Transverse colon (tissue), 4 donors: Measurements from ENCODE around the gene TDRD9.

Experiments used
- CTCF ChIP-seq, 5 experiments: fragments of 200-600 bp in 3 of 5; fragments of 450-650 bp in 2 of 5; sonication (generic) in 3 of 5; IDR thresholded peaks; 1 replicate in 2 of 5; 2 replicates in 3 of 5; pipeline ENCODE4 v1.5.1; 2016 to 2017; ENCODE audit warnings: antibody characterized with exemption in 5 of 5, inconsistent platforms in 3 of 5, mild to moderate bottlenecking in 2 of 5, moderate library complexity in 1 of 5
- EP300 ChIP-seq: sonication (generic); formaldehyde crosslinking; IDR thresholded peaks from one replicate; pipeline ENCODE4 v1.6.1; 2017; ENCODE audit warnings: antibody characterized with exemption, low read depth
- POLR2A ChIP-seq: fragments of 450-650 bp; IDR thresholded peaks from one replicate; pipeline ENCODE4 v1.6.1; 2016; ENCODE audit warnings: antibody characterized with exemption, mild to moderate bottlenecking, moderate library complexity
- POLR2AphosphoS5 ChIP-seq, 3 donors: sonication (generic); formaldehyde crosslinking; IDR thresholded peaks; one replicate each; pipeline ENCODE4 v1.6.1; 2016; ENCODE audit warnings: antibody characterized with exemption in 3 of 3

DNA sequence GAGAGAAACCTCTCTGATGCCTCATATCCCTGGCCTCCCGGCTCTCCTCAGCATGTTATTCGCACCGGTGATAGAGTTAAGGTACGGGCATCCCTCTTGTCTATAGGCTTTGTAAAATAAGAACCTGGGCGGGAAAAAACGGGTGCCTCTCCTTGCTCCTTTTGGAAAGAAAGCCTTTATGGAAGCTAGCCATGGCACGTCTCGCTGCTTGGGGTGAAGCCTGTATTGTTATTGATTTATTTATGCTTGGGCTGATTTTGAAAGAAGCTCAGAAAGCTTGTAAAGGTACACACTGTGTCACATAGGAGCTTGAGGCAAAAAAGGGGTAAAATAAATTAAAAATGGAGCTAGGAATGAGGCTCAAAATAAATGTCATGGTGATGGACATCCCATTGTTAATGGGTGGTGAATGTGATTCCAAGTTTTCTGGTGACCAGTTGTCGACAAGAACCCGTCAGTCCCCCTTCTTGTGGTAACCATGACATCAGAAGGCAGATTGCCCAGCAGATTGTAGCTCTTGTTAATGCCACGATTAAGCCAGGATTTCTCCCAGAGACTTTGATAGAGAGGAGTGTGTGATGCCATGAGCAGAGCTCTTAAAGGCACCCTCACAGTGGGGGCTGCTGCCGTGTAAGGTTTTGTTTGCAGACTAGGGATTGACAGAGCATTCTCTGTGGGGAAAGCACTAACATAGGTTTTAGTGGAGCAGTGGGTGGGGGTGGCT is 106.9 kb downstream of the TDRD9 start:
- TF ChIP-seq CTCF (IDR thresholded peaks at IDR 0.05) (no peak), EP300 (no peak), POLR2AphosphoS5 (IDR thresholded peaks at IDR 0.05) (no peak), POLR2A (no peak)
